Thyroid gland (tissue), 4 donors: ENCODE measurements around the gene BMP2K.

ENCODE experiments used
- CTCF ChIP-seq, 6 experiments: fragments of 200-600 bp in 3 of 6; fragments of 450-650 bp in 3 of 6; sonication (generic) in 3 of 6; IDR thresholded peaks; one replicate each; pipeline ENCODE4 v1.5.1; 2016 to 2019; ENCODE audit warnings: antibody characterized with exemption in 6 of 6, mild to moderate bottlenecking in 2 of 6, inconsistent platforms in 1 of 6, moderate library complexity in 1 of 6
- POLR2A ChIP-seq, 2 donors: fragments of 450-650 bp; IDR thresholded peaks; one replicate each; pipeline ENCODE4 v1.6.1; 2017; ENCODE audit warnings: antibody characterized with exemption in 2 of 2, mild to moderate bottlenecking in 2 of 2, moderate library complexity in 1 of 2

GRCh38 chr4:78781924-78782323 is 5.8 kb downstream of the BMP2K start:
- TF ChIP-seq POLR2A (IDR thresholded peaks at IDR 0.05) = no peak
- no peak for TF ChIP-seq CTCF (IDR thresholded peaks at IDR 0.05)
